Measurements from ENCODE around the gene TICAM2.

DNA sequence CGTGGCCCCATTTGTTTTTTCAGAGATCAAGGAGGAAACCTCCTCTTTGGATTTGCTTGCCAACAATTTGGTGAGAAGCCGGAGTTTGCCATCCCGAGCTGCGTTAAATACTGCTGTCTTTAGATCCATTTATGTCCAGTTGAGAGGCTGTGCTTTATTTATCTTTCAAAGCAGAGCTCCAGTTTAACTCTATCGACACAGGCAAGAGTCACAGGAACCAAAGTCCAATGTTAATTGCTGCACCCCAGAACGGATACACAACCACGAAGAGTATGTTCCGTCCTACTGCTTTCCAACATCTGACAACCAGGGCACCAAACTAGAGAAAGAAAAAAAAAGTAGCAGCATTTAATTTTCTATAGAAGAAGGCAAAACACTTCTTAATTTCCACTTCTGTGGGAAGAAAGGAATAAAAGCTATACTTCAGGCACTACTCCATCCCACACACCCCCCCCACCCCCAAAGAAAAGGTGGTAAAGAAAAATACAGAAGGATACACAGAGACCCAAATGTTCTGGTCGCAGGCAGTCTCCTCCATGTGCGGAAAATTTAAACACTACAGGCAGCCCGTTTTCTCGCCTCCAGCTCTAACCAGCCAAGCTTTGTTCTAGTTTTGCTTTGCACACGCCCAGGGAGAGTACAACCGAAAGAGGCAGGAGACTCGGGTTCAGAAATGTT lies 58.8 kb downstream of the TICAM2 start:
- TF ChIP-seq EZH2phosphoT487 (conservative IDR thresholded peaks at IDR 0.05; ENCODE audit: low read length): no peak
- TF ChIP-seq, protein P1, sequence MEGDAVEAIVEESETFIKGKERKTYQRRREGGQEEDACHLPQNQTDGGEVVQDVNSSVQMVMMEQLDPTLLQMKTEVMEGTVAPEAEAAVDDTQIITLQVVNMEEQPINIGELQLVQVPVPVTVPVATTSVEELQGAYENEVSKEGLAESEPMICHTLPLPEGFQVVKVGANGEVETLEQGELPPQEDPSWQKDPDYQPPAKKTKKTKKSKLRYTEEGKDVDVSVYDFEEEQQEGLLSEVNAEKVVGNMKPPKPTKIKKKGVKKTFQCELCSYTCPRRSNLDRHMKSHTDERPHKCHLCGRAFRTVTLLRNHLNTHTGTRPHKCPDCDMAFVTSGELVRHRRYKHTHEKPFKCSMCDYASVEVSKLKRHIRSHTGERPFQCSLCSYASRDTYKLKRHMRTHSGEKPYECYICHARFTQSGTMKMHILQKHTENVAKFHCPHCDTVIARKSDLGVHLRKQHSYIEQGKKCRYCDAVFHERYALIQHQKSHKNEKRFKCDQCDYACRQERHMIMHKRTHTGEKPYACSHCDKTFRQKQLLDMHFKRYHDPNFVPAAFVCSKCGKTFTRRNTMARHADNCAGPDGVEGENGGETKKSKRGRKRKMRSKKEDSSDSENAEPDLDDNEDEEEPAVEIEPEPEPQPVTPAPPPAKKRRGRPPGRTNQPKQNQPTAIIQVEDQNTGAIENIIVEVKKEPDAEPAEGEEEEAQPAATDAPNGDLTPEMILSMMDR (IDR thresholded peaks at IDR 0.05; ENCODE audit: insufficient read depth, low read length, poor library complexity, severe bottlenecking): no peak
